Measurements from ENCODE around the gene USH2A.

The USH2A gene

DNA sequence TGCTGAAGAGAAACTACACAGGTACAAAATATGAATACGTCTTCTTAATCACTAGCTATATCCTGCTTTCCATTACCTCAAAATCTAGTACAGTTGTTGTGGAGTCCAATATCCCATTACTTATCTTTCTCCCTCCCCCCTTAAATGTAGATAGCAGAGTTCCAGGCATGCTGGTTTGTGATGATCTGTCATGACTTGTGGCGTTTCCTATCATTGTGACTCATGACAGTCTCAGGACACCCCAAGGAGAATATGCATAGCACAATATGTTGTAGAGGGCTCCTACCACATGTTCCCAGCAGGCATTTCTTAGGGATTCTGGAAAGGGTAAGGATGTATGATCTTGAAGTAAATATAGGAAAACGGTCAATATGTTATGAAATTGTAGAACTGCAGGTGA is 206.9 kb downstream of the USH2A start:
- TF ChIP-seq ZNF10 (tag by site-specific recombination; IDR thresholded peaks at IDR 0.05) (no peak), BCL11B (tag by site-specific recombination; IDR thresholded peaks at IDR 0.05; ENCODE audit: low read depth) (no peak), ZNF426 (tag by site-specific recombination; IDR thresholded peaks at IDR 0.05) (no peak), ELK4 (IDR thresholded peaks at IDR 0.05; ENCODE audit: borderline replicate concordance, low read depth, low read length) (no peak), ZXDB (tag by site-specific recombination; IDR thresholded peaks at IDR 0.05) (no peak), ZNF830 (tag by site-specific recombination; IDR thresholded peaks at IDR 0.05; ENCODE audit: low read depth) (no peak), GLIS2 (tag by site-specific recombination; IDR thresholded peaks at IDR 0.05) (no peak), ZNF423 (tag by site-specific recombination; IDR thresholded peaks at IDR 0.05) (no peak), ZNF549 (tag by site-specific recombination; IDR thresholded peaks at IDR 0.05) (no peak)
- TF ChIP-seq, protein P1, sequence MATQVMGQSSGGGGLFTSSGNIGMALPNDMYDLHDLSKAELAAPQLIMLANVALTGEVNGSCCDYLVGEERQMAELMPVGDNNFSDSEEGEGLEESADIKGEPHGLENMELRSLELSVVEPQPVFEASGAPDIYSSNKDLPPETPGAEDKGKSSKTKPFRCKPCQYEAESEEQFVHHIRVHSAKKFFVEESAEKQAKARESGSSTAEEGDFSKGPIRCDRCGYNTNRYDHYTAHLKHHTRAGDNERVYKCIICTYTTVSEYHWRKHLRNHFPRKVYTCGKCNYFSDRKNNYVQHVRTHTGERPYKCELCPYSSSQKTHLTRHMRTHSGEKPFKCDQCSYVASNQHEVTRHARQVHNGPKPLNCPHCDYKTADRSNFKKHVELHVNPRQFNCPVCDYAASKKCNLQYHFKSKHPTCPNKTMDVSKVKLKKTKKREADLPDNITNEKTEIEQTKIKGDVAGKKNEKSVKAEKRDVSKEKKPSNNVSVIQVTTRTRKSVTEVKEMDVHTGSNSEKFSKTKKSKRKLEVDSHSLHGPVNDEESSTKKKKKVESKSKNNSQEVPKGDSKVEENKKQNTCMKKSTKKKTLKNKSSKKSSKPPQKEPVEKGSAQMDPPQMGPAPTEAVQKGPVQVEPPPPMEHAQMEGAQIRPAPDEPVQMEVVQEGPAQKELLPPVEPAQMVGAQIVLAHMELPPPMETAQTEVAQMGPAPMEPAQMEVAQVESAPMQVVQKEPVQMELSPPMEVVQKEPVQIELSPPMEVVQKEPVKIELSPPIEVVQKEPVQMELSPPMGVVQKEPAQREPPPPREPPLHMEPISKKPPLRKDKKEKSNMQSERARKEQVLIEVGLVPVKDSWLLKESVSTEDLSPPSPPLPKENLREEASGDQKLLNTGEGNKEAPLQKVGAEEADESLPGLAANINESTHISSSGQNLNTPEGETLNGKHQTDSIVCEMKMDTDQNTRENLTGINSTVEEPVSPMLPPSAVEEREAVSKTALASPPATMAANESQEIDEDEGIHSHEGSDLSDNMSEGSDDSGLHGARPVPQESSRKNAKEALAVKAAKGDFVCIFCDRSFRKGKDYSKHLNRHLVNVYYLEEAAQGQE (tag by site-specific recombination; IDR thresholded peaks at IDR 0.05): no peak
- POLR2A ChIA-PET: no interaction called here
- no peaks in the 10 kb centered on the region for H3K9me3 ChIP-seq (ENCODE audit: control insufficient read depth, insufficient read depth, low read depth, low read length)
- CTCF ChIA-PET: no interaction called here
- H3K4me1 ChIP-seq (ENCODE audit: control insufficient read depth, insufficient read depth, low read length): no peaks in the 10 kb centered on the region
- no peak overlapping the region for H3K27ac ChIP-seq (ENCODE audit: extremely low read depth, low read depth, low read length)
- no peaks in the 10 kb centered on the region for H3K36me3 ChIP-seq (ENCODE audit: control insufficient read depth in 2 of 2, insufficient read depth in 1 of 2, low read length in 2 of 2)
- H3K4me3 ChIP-seq (ENCODE audit: low read depth, low read length): no peak overlapping the region

- H3K4me3 ChIP-seq (ENCODE audit: low read depth, low read length): no peak overlapping the region
- no peaks in the 10 kb centered on the region for H3K9me3 ChIP-seq (ENCODE audit: control insufficient read depth, insufficient read depth, low read depth, low read length)
- ChIA-PET CTCF (interaction anchor here (0.6 kb wide), 1 partner anchor 1155 kb away, joined by 4 read pairs; no protein-coding TSS in a partner anchor), POLR2A (no interaction called here)
- TF ChIP-seq KLF1 (tag by site-specific recombination; IDR thresholded peaks at IDR 0.05) (no peak), ZFHX2 (tag by site-specific recombination; conservative IDR thresholded peaks at IDR 0.05) (no peak), ZNF211 (tag by site-specific recombination; IDR thresholded peaks at IDR 0.05; ENCODE audit: low read depth) (no peak), ZNF16 (tag by site-specific recombination; IDR thresholded peaks at IDR 0.05; ENCODE audit: low read depth) (no peak), ZNF302 (tag by site-specific recombination; IDR thresholded peaks at IDR 0.05; ENCODE audit: low read depth) (no peak), ZNF202 (tag by site-specific recombination; IDR thresholded peaks at IDR 0.05; ENCODE audit: borderline replicate concordance) (no peak), ZNF174 (tag by site-specific recombination; IDR thresholded peaks at IDR 0.05) (no peak), KLF9 (tag by site-specific recombination; IDR thresholded peaks at IDR 0.05; ENCODE audit: low read depth) (no peak), ZNF830 (tag by site-specific recombination; IDR thresholded peaks at IDR 0.05; ENCODE audit: low read depth) (no peak)
- no peaks in the 10 kb centered on the region for H3K36me3 ChIP-seq (ENCODE audit: control insufficient read depth in 2 of 2, insufficient read depth in 1 of 2, low read length in 2 of 2)
- no peaks in the 10 kb centered on the region for H3K4me1 ChIP-seq (ENCODE audit: control insufficient read depth, insufficient read depth, low read length)
- no peak overlapping the region for H3K27ac ChIP-seq (ENCODE audit: extremely low read depth, low read depth, low read length)
Measured at GRCh38 chr1:216215169-216215568, 208.1 kb downstream of the USH2A start.

DNA sequence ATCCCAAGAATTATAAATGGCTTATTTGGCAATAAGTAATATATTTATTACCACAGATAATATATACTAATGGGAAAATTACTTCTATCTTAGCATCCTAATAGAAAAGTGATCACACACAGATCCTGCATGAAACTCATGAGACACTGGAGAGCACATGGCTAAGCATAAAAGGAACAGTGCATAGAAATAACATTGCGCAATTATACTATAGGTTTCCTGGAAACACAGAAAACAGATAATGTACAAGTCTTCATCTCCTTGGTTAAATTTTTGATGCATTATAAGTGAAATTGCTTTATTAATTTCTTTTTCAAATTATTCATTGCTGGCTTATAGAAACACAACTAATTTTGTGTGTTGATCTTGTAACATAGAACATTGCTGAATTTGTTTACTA is 210.4 kb downstream of the USH2A start:
- H3K27ac ChIP-seq (ENCODE audit: extremely low read depth, low read depth, low read length): no peak overlapping the region
- H3K9me3 ChIP-seq (ENCODE audit: control insufficient read depth, insufficient read depth, low read depth, low read length): no peaks in the 10 kb centered on the region
- CTCF ChIA-PET: interaction anchor here (0.7 kb wide), 1 partner anchor 8 kb away, joined by 3 read pairs; no protein-coding TSS in a partner anchor
- no peak overlapping the region for H3K4me3 ChIP-seq (ENCODE audit: low read depth, low read length)
- POLR2A ChIA-PET: no interaction called here
- H3K36me3 ChIP-seq (ENCODE audit: control insufficient read depth in 2 of 2, insufficient read depth in 1 of 2, low read length in 2 of 2): no peaks in the 10 kb centered on the region
- H3K4me1 ChIP-seq (ENCODE audit: control insufficient read depth, insufficient read depth, low read length): no peaks in the 10 kb centered on the region
- TF ChIP-seq ZNF175 (tag by site-specific recombination; IDR thresholded peaks at IDR 0.05) (no peak), ZNF514 (tag by site-specific recombination; IDR thresholded peaks at IDR 0.05) (no peak), ZSCAN4 (tag by site-specific recombination; IDR thresholded peaks at IDR 0.05) (no peak)
- TF ChIP-seq, protein P2, sequence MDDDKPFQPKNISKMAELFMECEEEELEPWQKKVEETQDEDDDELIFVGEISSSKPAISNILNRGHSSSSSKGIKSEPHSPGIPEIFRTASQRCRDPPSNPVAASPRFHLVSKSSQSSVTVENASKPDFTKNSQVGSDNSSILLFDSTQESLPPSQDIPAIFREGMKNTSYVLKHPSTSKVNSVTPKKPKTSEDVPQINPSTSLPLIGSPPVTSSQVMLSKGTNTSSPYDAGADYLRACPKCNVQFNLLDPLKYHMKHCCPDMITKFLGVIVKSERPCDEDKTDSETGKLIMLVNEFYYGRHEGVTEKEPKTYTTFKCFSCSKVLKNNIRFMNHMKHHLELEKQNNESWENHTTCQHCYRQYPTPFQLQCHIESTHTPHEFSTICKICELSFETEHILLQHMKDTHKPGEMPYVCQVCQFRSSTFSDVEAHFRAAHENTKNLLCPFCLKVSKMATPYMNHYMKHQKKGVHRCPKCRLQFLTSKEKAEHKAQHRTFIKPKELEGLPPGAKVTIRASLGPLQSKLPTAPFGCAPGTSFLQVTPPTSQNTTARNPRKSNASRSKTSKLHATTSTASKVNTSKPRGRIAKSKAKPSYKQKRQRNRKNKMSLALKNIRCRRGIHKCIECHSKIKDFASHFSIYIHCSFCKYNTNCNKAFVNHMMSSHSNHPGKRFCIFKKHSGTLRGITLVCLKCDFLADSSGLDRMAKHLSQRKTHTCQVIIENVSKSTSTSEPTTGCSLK (tag by site-specific recombination; IDR thresholded peaks at IDR 0.05): no peak
- TF ChIP-seq, protein P3, sequence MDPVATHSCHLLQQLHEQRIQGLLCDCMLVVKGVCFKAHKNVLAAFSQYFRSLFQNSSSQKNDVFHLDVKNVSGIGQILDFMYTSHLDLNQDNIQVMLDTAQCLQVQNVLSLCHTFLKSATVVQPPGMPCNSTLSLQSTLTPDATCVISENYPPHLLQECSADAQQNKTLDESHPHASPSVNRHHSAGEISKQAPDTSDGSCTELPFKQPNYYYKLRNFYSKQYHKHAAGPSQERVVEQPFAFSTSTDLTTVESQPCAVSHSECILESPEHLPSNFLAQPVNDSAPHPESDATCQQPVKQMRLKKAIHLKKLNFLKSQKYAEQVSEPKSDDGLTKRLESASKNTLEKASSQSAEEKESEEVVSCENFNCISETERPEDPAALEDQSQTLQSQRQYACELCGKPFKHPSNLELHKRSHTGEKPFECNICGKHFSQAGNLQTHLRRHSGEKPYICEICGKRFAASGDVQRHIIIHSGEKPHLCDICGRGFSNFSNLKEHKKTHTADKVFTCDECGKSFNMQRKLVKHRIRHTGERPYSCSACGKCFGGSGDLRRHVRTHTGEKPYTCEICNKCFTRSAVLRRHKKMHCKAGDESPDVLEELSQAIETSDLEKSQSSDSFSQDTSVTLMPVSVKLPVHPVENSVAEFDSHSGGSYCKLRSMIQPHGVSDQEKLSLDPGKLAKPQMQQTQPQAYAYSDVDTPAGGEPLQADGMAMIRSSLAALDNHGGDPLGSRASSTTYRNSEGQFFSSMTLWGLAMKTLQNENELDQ (tag by site-specific recombination; IDR thresholded peaks at IDR 0.05; ENCODE audit: low read depth): no peak

All from HEK293 (cell line).